Prostate gland (tissue), 2 donors: ENCODE data around the gene PLPPR2. TPM values are rescaled to one million over a fixed set of nuclear protein-coding genes. Genes with fewer than 3 reads are reported as not detected.

Source experiments
- DNase-seq: peaks from one replicate; pipeline ENCODE4 v3.0.0-alpha.2; 2019; ENCODE audit warnings: low spot score
- H3K27ac ChIP-seq, 2 donors: fragments of 200-600 bp; sonication (generic); 2 replicates each; pipeline ENCODE4 v1.5.1; 2017 to 2019
- H3K27me3 ChIP-seq: fragments of 200-600 bp; sonication (generic); replicated peaks from 2 replicates; pipeline ENCODE4 v1.5.1; 2019; ENCODE audit not compliant: insufficient read depth
- H3K36me3 ChIP-seq, 2 donors: fragments of 200-600 bp; sonication (generic); 1 replicate in 1 of 2; 2 replicates in 1 of 2; pipeline versions ENCODE4 v1.5.1 to v1.8.1; 2017 to 2019
- H3K4me1 ChIP-seq: fragments of 200-600 bp; sonication (generic); replicated peaks from 2 replicates; pipeline ENCODE4 v1.5.1; 2019
- H3K4me3 ChIP-seq, 2 donors: fragments of 200-600 bp; sonication (generic); 2 replicates each; pipeline ENCODE4 v1.5.1; 2017 to 2019
- H3K9me3 ChIP-seq: fragments of 200-600 bp; sonication (generic); 2 replicates; pipeline ENCODE4 v1.5.1; 2017
- CTCF ChIP-seq, 4 experiments: fragments of 200-600 bp in 2 of 4; fragments of 450-650 bp in 2 of 4; sonication (generic) in 2 of 4; IDR thresholded peaks; 1 replicate in 3 of 4; 2 replicates in 1 of 4; pipeline ENCODE4 v1.5.1; 2016 to 2019; ENCODE audit warnings: antibody characterized with exemption in 4 of 4, mild to moderate bottlenecking in 2 of 4, moderate library complexity in 2 of 4
- POLR2A ChIP-seq: fragments of 450-650 bp; IDR thresholded peaks from one replicate; pipeline ENCODE4 v1.6.1; 2016; ENCODE audit warnings: antibody characterized with exemption, mild to moderate bottlenecking
- POLR2AphosphoS5 ChIP-seq: sonication (generic); formaldehyde crosslinking; IDR thresholded peaks from one replicate; pipeline ENCODE4 v1.6.1; 2017; ENCODE audit warnings: antibody characterized with exemption
- WGBS: methylation state at CpG from one replicate; pipeline ENCODE4 v1.1.5; 2018; 5-methylcytosine and 5-hydroxymethylcytosine counted together
- intact Hi-C: fragments of 100-400 bp; cut with DNase I; formaldehyde crosslinking; loops from one replicate; pipeline ENCODE4 v1.14.2; 2022
- total RNA-seq, 2 donors: library from RNA; depleted of rRNA; stranded (reverse); fragments of >200 nt; gene quantifications; one replicate each; pipeline ENCODE4 v1.1.0, GENCODE V29; 2016

The PLPPR2 gene
- total RNA-seq, 2 donors from 2014 or later, result 33.9 to 86.1 TPM

- intact Hi-C loops, result no loop called here
- H3K4me1 ChIP-seq, result no peaks in the 10 kb centered on the region
- no peak overlapping the region for H3K4me3 ChIP-seq
- no peaks in the 10 kb centered on the region for H3K9me3 ChIP-seq
- peaks cover 0 to 2% of the 10 kb centered on the region in 2 donors for H3K36me3 ChIP-seq
- H3K27me3 ChIP-seq, result no peaks in the 10 kb centered on the region
- no peak overlapping the region for H3K27ac ChIP-seq
- TF ChIP-seq POLR2AphosphoS5 (no peak), POLR2A (no peak), CTCF (IDR thresholded peaks at IDR 0.05) (no peak)
- 84% methylated on average over 11 of the region's 11 CpGs for WGBS
- DNase-seq, result no peak
Measured at GRCh38 chr19:11359421-11359820, 4.2 kb downstream of the PLPPR2 start.

- Histone ChIP-seq H3K4me3 (no peak overlapping the region), H3K4me1 (no peaks in the 10 kb centered on the region), H3K27me3 (no peaks in the 10 kb centered on the region), H3K9me3 (no peaks in the 10 kb centered on the region), H3K27ac (no peak overlapping the region), H3K36me3 (peaks cover 0 to 3% of the 10 kb centered on the region in 2 donors)
- intact Hi-C loops, result no loop called here
- no peak for DNase-seq
- TF ChIP-seq CTCF (IDR thresholded peaks at IDR 0.05) (no peak), POLR2AphosphoS5 (no peak), POLR2A (no peak)
- WGBS, result 60% methylated on average over 39 of the region's 43 CpGs
Measured at GRCh38 chr19:11361037-11361770, 6.0 kb downstream of the PLPPR2 start.

DNA sequence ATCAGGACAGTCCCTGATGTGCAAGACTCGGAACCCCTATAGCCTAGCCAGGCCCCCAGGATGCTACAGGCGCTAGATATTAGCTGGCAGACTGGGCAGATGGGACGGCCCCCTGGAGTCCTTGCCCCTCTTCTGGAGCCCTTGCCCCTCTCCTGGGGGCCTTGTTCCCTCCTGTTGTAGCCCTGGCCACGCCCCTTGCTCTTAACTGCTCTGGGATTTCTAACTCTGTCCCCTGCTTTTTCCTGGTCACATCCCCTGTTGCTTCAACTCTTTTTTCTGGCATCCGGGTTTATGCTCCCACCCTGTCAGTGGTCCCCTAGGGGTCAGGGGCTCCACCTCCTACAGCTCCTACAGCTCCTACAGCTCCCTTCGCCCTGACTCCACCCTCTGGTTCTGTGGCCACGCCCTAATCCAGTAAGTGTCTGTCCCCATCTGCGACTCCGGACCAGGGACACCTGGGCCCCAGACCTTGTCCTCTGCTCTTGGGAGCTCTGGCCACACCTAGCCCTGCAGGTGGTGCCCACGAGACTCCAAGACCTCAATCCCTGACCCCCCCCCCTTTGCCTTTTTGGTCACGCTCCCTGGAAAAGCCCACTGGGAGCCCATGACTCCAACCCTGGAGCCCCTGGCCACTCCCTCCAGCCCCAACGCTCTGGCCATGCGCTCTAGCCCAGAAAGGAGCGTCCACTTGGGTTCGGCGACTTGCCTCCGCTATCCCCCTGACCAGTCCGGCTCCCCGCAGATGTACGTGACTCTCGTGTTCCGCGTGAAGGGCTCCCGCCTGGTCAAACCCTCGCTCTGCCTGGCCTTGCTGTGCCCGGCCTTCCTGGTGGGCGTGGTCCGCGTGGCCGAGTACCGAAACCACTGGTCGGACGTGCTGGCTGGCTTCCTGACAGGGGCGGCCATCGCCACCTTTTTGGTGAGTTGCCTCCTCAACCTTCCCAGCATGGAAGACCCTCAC is 6.8 kb downstream of the PLPPR2 start:
- H3K4me1 ChIP-seq, result no peaks in the 10 kb centered on the region
- no peak for TF ChIP-seq POLR2AphosphoS5
- no peak for TF ChIP-seq POLR2A
- TF ChIP-seq CTCF (IDR thresholded peaks at IDR 0.05), result no peak
- no peak overlapping the region for H3K4me3 ChIP-seq
- no peaks in the 10 kb centered on the region for H3K27me3 ChIP-seq
- peaks cover 0 to 3% of the 10 kb centered on the region in 2 donors for H3K36me3 ChIP-seq
- 82% methylated on average over 35 of the region's 35 CpGs for WGBS
- no peak for DNase-seq
- no peaks in the 10 kb centered on the region for H3K9me3 ChIP-seq
- intact Hi-C loops, result no loop called here
- no peak overlapping the region for H3K27ac ChIP-seq

DNA sequence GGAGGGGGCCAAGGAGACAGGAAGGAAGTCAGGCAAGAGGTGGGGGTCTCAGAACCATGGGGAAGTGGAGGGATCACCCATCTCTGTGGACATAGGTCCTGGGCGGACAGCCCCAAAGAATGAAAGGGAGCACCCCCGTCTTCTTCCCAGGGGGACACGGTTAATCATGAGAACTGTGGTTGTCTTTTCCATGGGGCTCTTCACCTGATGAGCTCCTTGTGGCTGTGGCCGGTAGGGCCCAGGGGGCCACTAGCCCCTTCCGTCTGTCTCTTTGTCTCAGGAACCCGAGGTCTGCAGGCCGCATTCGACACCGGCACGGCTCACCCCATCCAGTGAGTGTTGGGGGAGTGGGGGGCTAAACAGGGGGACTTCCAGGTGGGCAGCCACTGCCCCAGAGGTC is 8.6 kb downstream of the PLPPR2 start:
- WGBS, result 83% methylated on average over 10 of the region's 10 CpGs
- DNase-seq, result no peak
- no peak for TF ChIP-seq POLR2AphosphoS5
- TF ChIP-seq POLR2A, result no peak
- H3K4me1 ChIP-seq, result no peaks in the 10 kb centered on the region
- H3K4me3 ChIP-seq, result no peak overlapping the region
- intact Hi-C loops, result no loop called here
- H3K27me3 ChIP-seq, result no peaks in the 10 kb centered on the region
- H3K36me3 ChIP-seq, result peaks cover 0 to 3% of the 10 kb centered on the region in 2 donors
- H3K27ac ChIP-seq, result no peak overlapping the region
- no peaks in the 10 kb centered on the region for H3K9me3 ChIP-seq

DNA sequence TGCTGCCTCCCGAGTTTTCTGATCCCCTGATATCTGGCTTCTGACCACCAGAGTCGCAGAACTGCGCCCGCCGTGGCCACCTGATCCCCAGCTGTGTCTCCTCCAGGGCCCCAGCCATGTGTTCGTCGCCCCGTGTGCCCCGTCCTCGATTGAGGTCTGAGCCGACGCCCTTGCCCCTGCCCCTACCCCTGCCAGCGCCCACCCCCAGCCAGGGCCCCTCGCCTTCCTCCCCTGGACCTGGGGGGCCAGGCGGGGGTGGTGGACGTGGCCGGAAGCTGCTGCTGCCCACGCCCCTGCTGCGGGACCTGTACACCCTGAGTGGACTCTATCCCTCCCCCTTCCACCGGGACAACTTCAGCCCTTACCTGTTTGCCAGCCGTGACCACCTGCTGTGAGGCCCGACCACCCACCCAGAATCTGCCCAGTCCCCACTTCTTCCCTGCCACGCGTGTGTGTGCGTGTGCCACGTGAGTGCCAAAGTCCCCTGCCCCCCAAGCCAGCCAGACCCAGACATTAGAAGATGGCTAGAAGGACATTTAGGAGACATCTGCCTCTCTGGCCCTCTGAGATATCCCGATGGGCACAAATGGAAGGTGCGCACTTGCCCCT is 9.2 kb downstream of the PLPPR2 start:
- TF ChIP-seq POLR2A, result no peak
- no peak for TF ChIP-seq POLR2AphosphoS5
- no peak for TF ChIP-seq CTCF (IDR thresholded peaks at IDR 0.05)
- WGBS, result 87% methylated on average over 26 of the region's 28 CpGs
- H3K27me3 ChIP-seq, result no peaks in the 10 kb centered on the region
- intact Hi-C loops, result no loop called here
- H3K36me3 ChIP-seq, result peaks cover 0 to 5% of the 10 kb centered on the region in 2 donors
- H3K9me3 ChIP-seq, result no peaks in the 10 kb centered on the region
- no peak overlapping the region for H3K4me3 ChIP-seq
- no peak for DNase-seq
- no peak overlapping the region for H3K27ac ChIP-seq
- H3K4me1 ChIP-seq, result no peaks in the 10 kb centered on the region
